H1 (cell line): Measurements from ENCODE around the gene IFNK. TPM values are rescaled to one million over a fixed set of nuclear protein-coding genes. Genes with fewer than 3 reads are reported as not detected.
A peak's percentile ranks its signal among the peaks of the same experiment; 100 is the strongest.

ENCODE experiments used
- CTCF ChIA-PET: fragments of 300-600 bp; sonication (Branson Sonifier 250); formaldehyde crosslinking; loops from one replicate; lab custom pipeline; 2021; ENCODE audit not compliant: partially characterized antibody; lab: Charles Lee
- POLR2A ChIA-PET: fragments of 300-600 bp; sonication (Branson Sonifier 250); formaldehyde crosslinking; loops from one replicate; lab custom pipeline; 2021; ENCODE audit warnings: inconsistent platforms; ENCODE audit not compliant: partially characterized antibody; lab: Charles Lee
- DNase-seq, 2 experiments: peaks; one replicate each; pipeline versions ENCODE4 v3.0.0 to v3.0.0-alpha.2; 2010 to 2022; ENCODE audit warnings: low spot score in 2 of 2, low read depth in 1 of 2, mixed read lengths in 1 of 2
- FAIRE-seq: peaks from 2 replicates; lab custom pipeline; 2011; peaks lifted over from hg19 to GRCh38; lab: Jason Lieb, UNC
- H2AFZ ChIP-seq: 2 replicates; pipeline ENCODE4 v1.8.1; 2012; ENCODE audit warnings: low read length, inconsistent platforms
- H2AK5ac ChIP-seq: 2 replicates; pipeline ENCODE4 v1.6.1; 2013; ENCODE audit warnings: low read depth, low read length
- H2BK120ac ChIP-seq: replicated peaks from 2 replicates; pipeline ENCODE3; 2013; ENCODE audit warnings: low read depth, low read length, inconsistent platforms
- H2BK12ac ChIP-seq: 2 replicates; pipeline ENCODE4 v1.6.1; 2013; ENCODE audit warnings: low read depth, low read length
- H2BK15ac ChIP-seq: 2 replicates; pipeline ENCODE4 v1.6.1; 2013; ENCODE audit warnings: low read length
- H2BK20ac ChIP-seq: 2 replicates; pipeline ENCODE4 v1.6.1; 2013; ENCODE audit warnings: low read length
- H2BK5ac ChIP-seq: 2 replicates; pipeline ENCODE4 v1.6.1; 2013; ENCODE audit warnings: low read depth, low read length
- H3K14ac ChIP-seq: 2 replicates; pipeline ENCODE4 v1.6.1; 2013; ENCODE audit warnings: inconsistent platforms; ENCODE audit not compliant: insufficient read length
- H3K18ac ChIP-seq: 2 replicates; pipeline ENCODE4 v1.6.1; 2013; ENCODE audit warnings: low read length; ENCODE audit errors: extremely low read depth
- H3K23ac ChIP-seq: 2 replicates; pipeline ENCODE4 v1.6.1; 2013; ENCODE audit warnings: inconsistent platforms; ENCODE audit not compliant: insufficient read length
- H3K23me2 ChIP-seq: 2 replicates; pipeline ENCODE4 v1.6.1; 2013; ENCODE audit warnings: low read depth, low read length
- H3K27ac ChIP-seq: 2 replicates; pipeline ENCODE4 v1.6.1; 2011; ENCODE audit warnings: low read depth, low read length, inconsistent platforms
- H3K27me3 ChIP-seq, 4 experiments: replicated peaks in 1 of 4; 1 replicate in 1 of 4; 2 replicates in 3 of 4; pipeline versions ENCODE4 v1.6.1 to v1.8.1; 2011 to 2013; ENCODE audit warnings: low read length in 3 of 4, mild to moderate bottlenecking in 3 of 4, inconsistent platforms in 2 of 4, mixed read lengths in 2 of 4, moderate library complexity in 1 of 4; ENCODE audit not compliant: control insufficient read depth in 3 of 4, insufficient read depth in 3 of 4; ENCODE audit errors: extremely low read depth in 1 of 4
- H3K36me3 ChIP-seq, 4 experiments: 2 replicates each; pipeline versions ENCODE4 v1.6.1 to v1.8.1; 2011 to 2013; ENCODE audit warnings: mild to moderate bottlenecking in 4 of 4, low read length in 3 of 4, moderate library complexity in 2 of 4, control low read depth in 1 of 4, inconsistent platforms in 1 of 4; ENCODE audit not compliant: insufficient read depth in 4 of 4, control insufficient read depth in 2 of 4
- H3K4ac ChIP-seq: replicated peaks from 2 replicates; pipeline ENCODE3; 2013; ENCODE audit warnings: low read length, low read depth, mixed read lengths, inconsistent platforms; ENCODE audit not compliant: insufficient read length
- H3K4me1 ChIP-seq, 4 experiments: replicated peaks in 1 of 4; 1 replicate in 1 of 4; 2 replicates in 3 of 4; pipeline versions ENCODE4 v1.6.1 to v1.8.1; 2011 to 2013; ENCODE audit warnings: low read length in 3 of 4, inconsistent platforms in 2 of 4, mixed read lengths in 1 of 4; ENCODE audit not compliant: insufficient read depth in 4 of 4, control insufficient read depth in 3 of 4
- H3K4me2 ChIP-seq, 2 experiments: 2 replicates each; pipeline versions ENCODE4 v1.6.1 to v1.8.1; 2011 to 2013; ENCODE audit warnings: low read depth in 2 of 2, low read length in 2 of 2, control low read depth in 1 of 2, inconsistent platforms in 1 of 2, mild to moderate bottlenecking in 1 of 2; ENCODE audit not compliant: insufficient read depth in 1 of 2
- H3K4me3 ChIP-seq, 4 experiments: fragments of 200-600, 300-600 bp in 1 of 4; sonication (generic), shearing (Covaris generic), sonication (Bioruptor Twin) in 1 of 4; 2 replicates each; pipeline versions ENCODE4 v1.5.1 to v1.8.1; 2011 to 2016; ENCODE audit warnings: low read length in 4 of 4, low read depth in 3 of 4, control low read depth in 2 of 4, inconsistent platforms in 2 of 4, mild to moderate bottlenecking in 2 of 4, mixed read lengths in 1 of 4, moderate library complexity in 1 of 4; ENCODE audit not compliant: insufficient read depth in 2 of 4; ENCODE audit errors: extremely low read depth in 1 of 4
- H3K56ac ChIP-seq: replicated peaks from 2 replicates; pipeline ENCODE3; 2013; ENCODE audit warnings: low read depth, mild to moderate bottlenecking, mixed read lengths, low read length, inconsistent platforms; ENCODE audit not compliant: insufficient read length
- H3K79me1 ChIP-seq: 2 replicates; pipeline ENCODE4 v1.6.1; 2013; ENCODE audit warnings: low read depth, low read length, control low read depth
- H3K79me2 ChIP-seq, 2 experiments: 2 replicates each; pipeline versions ENCODE4 v1.6.1 to v1.8.1; 2012 to 2013; ENCODE audit warnings: low read length in 2 of 2, mild to moderate bottlenecking in 2 of 2, inconsistent platforms in 1 of 2; ENCODE audit not compliant: insufficient read depth in 2 of 2, control insufficient read depth in 1 of 2
- H3K9ac ChIP-seq, 4 experiments: replicated peaks in 1 of 4; 1 replicate in 1 of 4; 2 replicates in 3 of 4; pipeline versions ENCODE4 v1.6.1 to v1.8.1; 2011 to 2013; ENCODE audit warnings: low read depth in 3 of 4, low read length in 3 of 4, control low read depth in 2 of 4, mild to moderate bottlenecking in 2 of 4, moderate library complexity in 2 of 4, inconsistent platforms in 1 of 4; ENCODE audit errors: extremely low read depth in 1 of 4
- H3K9me3 ChIP-seq, 2 experiments: 2 replicates each; pipeline versions ENCODE4 v1.6.1 to v1.8.1; 2012 to 2013; ENCODE audit warnings: mild to moderate bottlenecking in 2 of 2, moderate library complexity in 2 of 2, control low read depth in 1 of 2, inconsistent platforms in 1 of 2, low read depth in 1 of 2, low read length in 1 of 2, mixed read lengths in 1 of 2; ENCODE audit not compliant: insufficient read depth in 2 of 2
- H4K20me1 ChIP-seq, 2 experiments: replicated peaks in 1 of 2; 2 replicates each; pipeline versions ENCODE3 to v1.8.1; 2011 to 2013; ENCODE audit warnings: inconsistent platforms in 2 of 2, low read length in 2 of 2, mild to moderate bottlenecking in 1 of 2; ENCODE audit not compliant: insufficient read depth in 2 of 2, control insufficient read depth in 1 of 2
- H4K5ac ChIP-seq: 2 replicates; pipeline ENCODE4 v1.6.1; 2013; ENCODE audit warnings: low read length, low read depth, mixed read lengths, inconsistent platforms; ENCODE audit not compliant: insufficient read length
- H4K8ac ChIP-seq: 2 replicates; pipeline ENCODE4 v1.8.0; 2013; ENCODE audit warnings: mild to moderate bottlenecking, moderate library complexity, low read length, inconsistent platforms; ENCODE audit not compliant: insufficient read depth; ENCODE audit errors: extremely low read depth
- H4K91ac ChIP-seq: replicated peaks from 2 replicates; pipeline ENCODE3; 2013; ENCODE audit warnings: low read length, mixed read lengths, inconsistent platforms; ENCODE audit not compliant: insufficient read length
- JUND ChIP-seq: IDR thresholded peaks from 2 replicates; pipeline ENCODE4 v1.6.1; 2011; ENCODE audit warnings: mild to moderate bottlenecking, improper control_type of control experiment, low read length
- SP1 ChIP-seq: IDR thresholded peaks from 2 replicates; pipeline ENCODE4 v1.6.1; 2011; ENCODE audit warnings: low read depth, low read length
- SRF ChIP-seq: IDR thresholded peaks from 2 replicates; pipeline ENCODE4 v1.6.1; 2011; ENCODE audit warnings: mild to moderate bottlenecking, low read depth, low read length, moderate library complexity
- WGBS, 2 experiments: shearing (Covaris generic) in 1 of 2; methylation state at CpG; one replicate each; pipeline versions ENCODE4 v1.1.6 to v1.1.7; 2013 to 2015; ENCODE audit warnings: low lambda C conversion rate in 2 of 2, mixed read lengths in 2 of 2, inconsistent platforms in 1 of 2, low coverage in 1 of 2, missing lambda C conversion rate in 1 of 2; ENCODE audit not compliant: insufficient replicate concordance in 2 of 2, insufficient coverage in 1 of 2, insufficient read length in 1 of 2; ENCODE audit errors: extremely low coverage in 1 of 2, missing lambda C conversion rate in 1 of 2; 5-methylcytosine and 5-hydroxymethylcytosine counted together
- polyA plus RNA-seq, 7 experiments: library from polyadenylated mRNA; depleted of rRNA in 3 of 7; stranded (reverse) in 5 of 7; unstranded in 2 of 7; fragments of >200 nt in 5 of 7; fragments of 200-250 nt in 2 of 7; gene quantifications; 1 replicate in 5 of 7; 2 replicates in 1 of 7; 4 replicates in 1 of 7; pipeline versions ENCODE4 v1.2.1 to v1.2.3, GENCODE V29; 2011 to 2013; ENCODE audit warnings: missing spikeins in 2 of 7, mixed read lengths in 2 of 7
- total RNA-seq: library from RNA; stranded (reverse); fragmentation: NEBNext Ultra II Directional; extraction: Animal tissue kit (Norgen Biotek cat#: 25700); gene quantifications from 2 replicates; pipeline ENCODE4 v1.2.1, GENCODE V29; 2021

Gene IFNK
- total and polyA plus RNA-seq, 2 of the 8 experiments (the other 6 are each of a cell fraction or from before 2014, with no cell fraction given) = not detected

- H2AK5ac ChIP-seq = no peak overlapping the region
- ChIA-PET CTCF (interaction anchor here (0.6 to 1.4 kb wide), 2 partner anchors 59 to 168 kb away, joined by 3 to 5 read pairs; no protein-coding TSS in a partner anchor), POLR2A (no interaction called here)
- H3K23ac ChIP-seq = no peak overlapping the region
- H2BK15ac ChIP-seq = no peak overlapping the region
- no peak overlapping the region for H4K8ac ChIP-seq
- no peak overlapping the region for H2BK120ac ChIP-seq
- H3K79me1 ChIP-seq = no peaks in the 10 kb centered on the region
- no peak overlapping the region for H2BK20ac ChIP-seq
- H2AFZ ChIP-seq = no peak overlapping the region
- H3K27ac ChIP-seq = no peak overlapping the region
- H3K4me1 ChIP-seq = peaks cover 0 to 22% (median 12%) of the 10 kb centered on the region in 4 experiments
- H4K91ac ChIP-seq = no peak overlapping the region
- H3K4me3 ChIP-seq = 0 out of 8 replicates have a peak overlapping the region, but pooled peaks of 1 of the 4 experiments have one; percentile 12
- no peak for DNase-seq
- H2BK5ac ChIP-seq = no peak overlapping the region
- no peak overlapping the region for H2BK12ac ChIP-seq
- H3K4ac ChIP-seq = no peak overlapping the region
- FAIRE-seq = no peak
- no peak overlapping the region for H3K18ac ChIP-seq
- no peak overlapping the region for H3K14ac ChIP-seq
- no peaks in the 10 kb centered on the region for H3K36me3 ChIP-seq
- no peaks in the 10 kb centered on the region for H3K23me2 ChIP-seq
- H3K56ac ChIP-seq = no peak overlapping the region
- H3K9ac ChIP-seq = no peak overlapping the region
- no peak overlapping the region for H4K5ac ChIP-seq
- no peaks in the 10 kb centered on the region for H3K27me3 ChIP-seq
- H3K79me2 ChIP-seq = peaks cover 3 to 9% of the 10 kb centered on the region in 2 experiments; a peak in 2 of 4 replicates
- no peak overlapping the region for H3K4me2 ChIP-seq
- peaks cover 0 to 2% of the 10 kb centered on the region in 2 experiments; a peak in 1 of 4 replicates for H3K9me3 ChIP-seq
- WGBS, 2 experiments = 69% methylated on average over 2 of the region's 2 CpGs; no CpG with 5 or more reads in 1 of the 2 experiments
- H4K20me1 ChIP-seq = no peaks in the 10 kb centered on the region
- no peak for TF ChIP-seq SP1
- TF ChIP-seq JUND = peak; percentile 72
- no peak for TF ChIP-seq SRF
These were observed 24.6 kb upstream of the IFNK start for GRCh38 chr9:27499451-27499850.
